ENCODE data around the gene FOXP1.

Gene FOXP1

GRCh38 chr3:71136276-71136675 lies 447.3 kb downstream of the FOXP1 start:
- in situ Hi-C loops (cut with MboI; ENCODE audit: low pct_unique_long_range_greater_than_20kb, low sequenced_read_pairs, unreplicated experiment) = no loop called here
- no peak for TF ChIP-seq CTCF (IDR thresholded peaks at IDR 0.05; ENCODE audit: extremely low read depth, insufficient read depth, missing control alignments)
- DNase-seq (ENCODE audit: low spot score) = no peak

GRCh38 chr3:71135373-71136088 lies 448.0 kb downstream of the FOXP1 start:
- in situ Hi-C loops (cut with MboI; ENCODE audit: low pct_unique_long_range_greater_than_20kb, low sequenced_read_pairs, unreplicated experiment) = no loop called here
- TF ChIP-seq CTCF (IDR thresholded peaks at IDR 0.05; ENCODE audit: extremely low read depth, insufficient read depth, missing control alignments) = no peak

GRCh38 chr3:71134521-71134920 lies 449.0 kb downstream of the FOXP1 start:
- in situ Hi-C loops (cut with MboI; ENCODE audit: low pct_unique_long_range_greater_than_20kb, low sequenced_read_pairs, unreplicated experiment) = no loop called here
- no peak for TF ChIP-seq CTCF (IDR thresholded peaks at IDR 0.05; ENCODE audit: extremely low read depth, insufficient read depth, missing control alignments)
- no peak for DNase-seq (ENCODE audit: low spot score)

More at GRCh38 chr3:71135373-71136088, 448.0 kb downstream of the FOXP1 start:
- no peak for DNase-seq (ENCODE audit: low spot score)

GRCh38 chr3:71133865-71134264 lies 449.7 kb downstream of the FOXP1 start:
- in situ Hi-C loops (cut with MboI; ENCODE audit: low pct_unique_long_range_greater_than_20kb, low sequenced_read_pairs, unreplicated experiment) = no loop called here
- no peak for DNase-seq (ENCODE audit: low spot score)

GRCh38 chr3:71132995-71133730 lies 450.4 kb downstream of the FOXP1 start:
- DNase-seq (ENCODE audit: low spot score) = no peak
- no peak for TF ChIP-seq CTCF (IDR thresholded peaks at IDR 0.05; ENCODE audit: extremely low read depth, insufficient read depth, missing control alignments)
- in situ Hi-C loops (cut with MboI; ENCODE audit: low pct_unique_long_range_greater_than_20kb, low sequenced_read_pairs, unreplicated experiment) = no loop called here

More at GRCh38 chr3:71133865-71134264, 449.7 kb downstream of the FOXP1 start:
- TF ChIP-seq CTCF (IDR thresholded peaks at IDR 0.05; ENCODE audit: extremely low read depth, insufficient read depth, missing control alignments) = no peak

GRCh38 chr3:71131375-71132314 lies 451.9 kb downstream of the FOXP1 start:
- DNase-seq (ENCODE audit: low spot score) = no peak
- in situ Hi-C loops (cut with MboI; ENCODE audit: low pct_unique_long_range_greater_than_20kb, low sequenced_read_pairs, unreplicated experiment) = no loop called here
- no peak for TF ChIP-seq CTCF (IDR thresholded peaks at IDR 0.05; ENCODE audit: extremely low read depth, insufficient read depth, missing control alignments)

All from GM13977 (cell line).